GM19324 (cell line): ENCODE data around the gene EXOSC9.
"Not testable (repeated sequence)": the region's sequence is repeated elsewhere in the genome, so short reads cannot be mapped to it uniquely, and the experiment has no call there.

Source experiments
- ATAC-seq: cut with Tn5 transposase; IDR thresholded peaks from one replicate; pipeline ENCODE4 v1.9.1; 2021; ENCODE audit warnings: mild to moderate bottlenecking, moderate library complexity; ENCODE audit not compliant: unreplicated experiment, low FRiP score

Gene EXOSC9, protein sequence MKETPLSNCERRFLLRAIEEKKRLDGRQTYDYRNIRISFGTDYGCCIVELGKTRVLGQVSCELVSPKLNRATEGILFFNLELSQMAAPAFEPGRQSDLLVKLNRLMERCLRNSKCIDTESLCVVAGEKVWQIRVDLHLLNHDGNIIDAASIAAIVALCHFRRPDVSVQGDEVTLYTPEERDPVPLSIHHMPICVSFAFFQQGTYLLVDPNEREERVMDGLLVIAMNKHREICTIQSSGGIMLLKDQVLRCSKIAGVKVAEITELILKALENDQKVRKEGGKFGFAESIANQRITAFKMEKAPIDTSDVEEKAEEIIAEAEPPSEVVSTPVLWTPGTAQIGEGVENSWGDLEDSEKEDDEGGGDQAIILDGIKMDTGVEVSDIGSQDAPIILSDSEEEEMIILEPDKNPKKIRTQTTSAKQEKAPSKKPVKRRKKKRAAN

DNA sequence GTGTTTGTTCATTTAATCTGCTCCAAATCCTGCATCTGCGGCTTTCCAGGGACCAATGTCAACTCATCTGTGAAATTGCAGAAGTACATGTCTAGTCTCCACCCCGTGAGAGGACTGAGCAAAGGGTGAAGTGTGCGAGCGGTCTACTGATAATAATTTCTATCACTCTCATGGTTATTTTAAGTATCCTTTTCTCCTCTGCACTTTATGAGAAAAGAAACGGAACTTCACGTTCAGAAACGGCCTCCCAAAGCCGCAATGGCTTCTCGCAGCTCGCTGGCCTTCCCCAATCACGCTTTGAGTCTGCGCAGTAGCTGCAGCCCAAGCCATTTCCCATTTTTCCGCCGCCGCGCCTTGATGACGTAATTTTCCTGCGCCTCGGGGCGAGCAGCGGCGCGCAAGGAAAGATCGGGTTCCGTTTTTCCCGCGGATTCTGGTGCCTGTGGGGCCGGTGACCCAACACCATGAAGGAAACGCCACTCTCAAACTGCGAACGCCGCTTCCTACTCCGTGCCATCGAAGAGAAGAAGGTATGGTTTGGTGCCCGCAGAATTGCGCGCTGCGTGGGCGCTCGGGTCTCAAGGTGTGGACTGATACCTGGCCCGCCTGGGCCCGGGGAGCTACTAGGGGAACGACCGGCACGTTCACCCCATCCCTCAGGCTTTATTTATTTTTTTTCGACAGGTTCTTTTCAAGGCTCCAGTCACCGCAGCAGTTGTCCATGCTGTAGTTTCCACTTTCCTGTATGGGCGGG, at the start of gene EXOSC9:
TSS of gene EXOSC9 (plus strand) at position 363 of the 754 bp plus-strand sequence. CDS start at position 465, 102 bp downstream.
- peak; percentile 91 for ATAC-seq

DNA sequence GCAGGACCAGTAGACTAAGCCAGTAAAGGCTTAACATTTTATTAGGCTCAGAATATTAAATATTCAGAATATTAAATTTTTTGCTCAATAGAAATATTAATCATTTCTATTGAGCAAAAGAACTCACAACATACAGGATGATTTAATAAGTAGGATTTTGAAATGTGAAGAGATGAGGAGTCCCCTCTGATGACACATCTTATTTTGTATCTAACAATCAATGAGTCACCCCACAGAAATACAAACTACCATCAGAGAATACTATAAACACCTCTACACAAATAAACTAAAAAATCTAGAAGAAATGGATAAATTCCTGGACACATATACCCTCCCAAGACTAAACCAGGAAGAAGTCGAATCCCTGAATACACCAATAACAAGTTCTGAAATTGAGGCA, 49.0 kb upstream of the EXOSC9 start:
- ATAC-seq = not testable (repeated sequence)

- ATAC-seq = no peak
These were observed 42.1 kb upstream of the EXOSC9 start for GRCh38 chr4:121758925-121759568.

- ATAC-seq = no peak
These were observed 40.9 kb upstream of the EXOSC9 start for GRCh38 chr4:121760205-121760604.

DNA sequence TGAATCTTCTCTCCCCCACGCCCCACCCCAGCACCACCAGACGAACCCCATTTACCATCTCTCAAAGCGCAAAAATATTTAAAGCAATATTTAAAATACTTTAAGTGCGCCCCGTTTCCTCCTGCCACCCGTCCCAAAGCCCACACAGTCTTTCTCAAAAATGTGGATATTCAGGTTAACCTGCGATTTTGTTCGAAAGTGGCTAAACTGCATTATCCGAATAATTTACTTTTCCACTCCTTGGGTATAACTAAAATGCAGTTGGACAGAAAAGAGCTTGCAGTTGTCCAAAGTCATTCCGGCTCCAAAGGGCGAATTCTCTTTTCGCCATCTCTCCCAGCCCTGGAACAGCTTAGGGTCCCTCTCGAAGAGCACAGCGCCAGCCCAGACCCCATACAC, 36.8 kb upstream of the EXOSC9 start:
- no peak for ATAC-seq

GRCh38 chr4:121764702-121765367, 36.3 kb upstream of the EXOSC9 start, which contains the start of gene SMIM43:
TSS of gene SMIM43 (minus strand) at chr4:121765164. CDS start at chr4:121765105, 59 bp downstream.
- no peak for ATAC-seq

DNA sequence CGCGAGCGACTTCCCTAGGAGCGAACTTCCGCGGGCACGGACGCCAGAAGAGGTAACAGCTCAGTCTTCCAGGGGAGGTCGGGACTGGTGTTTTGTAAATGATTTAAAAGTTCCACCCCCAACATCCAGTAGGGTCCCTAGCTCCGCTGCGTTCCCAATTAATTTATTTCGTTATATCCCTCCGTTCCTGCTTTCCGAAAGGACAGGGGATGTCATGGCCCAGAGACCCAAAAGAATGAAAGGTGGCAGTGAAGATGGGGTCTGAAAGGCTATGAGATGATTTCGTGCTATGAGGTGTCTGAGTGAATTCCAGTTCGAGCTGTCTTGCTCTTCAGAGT, 35.8 kb upstream of the EXOSC9 start:
- no peak for ATAC-seq

GRCh38 chr4:121765971-121766538, 35.1 kb upstream of the EXOSC9 start:
- no peak for ATAC-seq

GRCh38 chr4:121767166-121767565, 34.0 kb upstream of the EXOSC9 start:
- no peak for ATAC-seq

DNA sequence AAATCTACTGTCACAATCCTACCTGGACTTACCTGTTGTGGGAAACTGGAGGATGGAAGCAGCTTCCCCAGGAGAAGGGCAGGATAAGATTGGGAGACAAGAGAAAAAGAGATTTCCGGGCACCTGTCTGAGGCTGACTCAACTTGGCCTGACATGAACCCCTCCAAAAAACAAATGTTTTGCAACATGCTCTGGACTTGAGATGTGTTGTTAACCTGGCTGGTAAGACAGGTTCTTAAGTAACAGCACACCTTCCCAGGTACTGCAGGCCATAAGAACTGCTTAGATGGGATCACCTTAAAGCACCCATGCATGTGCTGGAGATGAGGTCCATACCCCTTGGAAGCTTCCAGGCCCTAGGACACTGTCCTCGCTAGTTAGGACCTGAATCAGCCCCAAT, 31.8 kb upstream of the EXOSC9 start:
- ATAC-seq = no peak

DNA sequence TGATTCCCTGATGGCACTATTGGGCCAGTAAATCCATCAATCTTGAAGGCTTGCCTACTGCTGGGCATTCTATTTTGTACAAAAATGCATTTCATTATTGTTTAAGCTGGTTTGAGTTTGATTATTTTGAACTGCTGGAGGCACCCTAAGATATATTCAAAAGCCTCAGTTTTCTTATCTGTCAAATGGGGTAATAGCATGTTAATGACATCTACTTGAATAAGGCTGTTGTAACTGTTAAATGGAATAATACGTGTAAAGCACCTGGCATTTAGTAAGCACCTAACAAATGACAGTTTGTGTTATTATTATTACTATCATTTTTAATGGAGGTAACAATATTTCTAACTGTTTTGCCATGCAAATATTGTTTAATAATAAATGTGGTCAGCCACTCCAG, 29.3 kb upstream of the EXOSC9 start:
- ATAC-seq = no peak

DNA sequence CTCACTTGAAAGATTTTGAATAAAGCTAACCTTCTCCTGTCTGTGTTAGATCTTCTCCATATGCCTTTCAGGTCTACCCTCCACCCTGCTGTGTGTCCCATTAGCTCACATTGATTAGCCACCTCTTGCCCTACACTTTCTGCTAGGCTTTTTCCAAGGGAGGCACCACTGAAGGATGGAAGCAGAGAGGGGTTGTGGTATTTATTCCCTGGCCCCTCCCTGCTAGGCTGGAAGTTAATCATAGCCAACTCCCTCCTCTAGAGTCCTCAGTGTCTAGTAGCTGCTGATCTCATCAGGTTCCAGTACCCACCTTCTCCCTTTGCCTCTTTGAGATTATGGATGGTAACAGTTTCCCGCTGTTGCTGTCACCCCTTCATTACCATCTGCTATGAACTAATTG, 27.2 kb upstream of the EXOSC9 start:
- no peak for ATAC-seq

- ATAC-seq = no peak
These were observed 24.3 kb upstream of the EXOSC9 start for GRCh38 chr4:121776610-121777401.

- no peak for ATAC-seq
These were observed 23.5 kb upstream of the EXOSC9 start for GRCh38 chr4:121777625-121778024.

- ATAC-seq = no peak
These were observed 22.0 kb upstream of the EXOSC9 start for GRCh38 chr4:121778991-121779628.

GRCh38 chr4:121783210-121783609, 17.9 kb upstream of the EXOSC9 start:
- ATAC-seq = no peak

- ATAC-seq = no peak
These were observed 16.7 kb upstream of the EXOSC9 start for GRCh38 chr4:121784401-121784800.

DNA sequence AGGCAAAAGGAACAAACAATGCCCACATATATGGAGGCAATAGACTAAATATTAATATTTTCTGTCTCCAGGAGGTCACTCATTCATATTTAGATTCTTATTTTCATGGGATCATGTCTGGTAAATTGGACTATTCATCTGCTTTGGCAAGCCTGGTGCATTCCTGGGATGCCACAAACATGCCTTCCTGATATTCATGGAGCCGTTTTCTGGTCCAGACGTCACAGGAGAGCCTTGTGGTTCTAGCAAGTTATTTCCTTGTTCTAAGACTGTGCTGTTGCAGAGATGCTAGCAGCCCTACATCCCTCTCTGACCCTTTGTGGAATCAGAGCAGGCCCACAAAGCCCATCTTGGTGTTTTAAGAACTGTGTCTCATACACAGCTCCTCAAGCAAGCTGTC, 16.1 kb upstream of the EXOSC9 start:
- ATAC-seq = no peak

DNA sequence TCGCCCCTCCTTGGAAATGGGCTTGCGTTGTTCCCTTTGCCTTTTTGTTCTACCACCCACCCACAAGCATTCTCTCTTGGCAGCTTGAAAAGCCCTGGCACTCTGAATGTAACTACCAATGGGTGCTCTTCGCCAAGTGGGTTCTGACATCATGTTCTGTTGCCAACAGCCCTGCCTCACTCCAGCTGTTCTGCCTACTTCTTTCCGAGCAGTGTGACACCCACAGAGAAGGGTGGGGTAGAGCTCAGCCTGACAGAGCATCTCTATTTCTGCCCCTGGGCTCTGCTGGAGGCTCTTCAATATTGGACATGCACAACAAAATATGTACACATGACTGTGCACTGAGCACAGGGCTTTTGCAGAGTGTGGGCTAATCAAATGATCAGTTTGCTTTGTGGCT, 15.6 kb upstream of the EXOSC9 start:
- no peak for ATAC-seq
